Tibial nerve (tissue), 4 donors: ENCODE measurements around the gene LGR5. TPM values are rescaled to one million over a fixed set of nuclear protein-coding genes. Genes with fewer than 3 reads are reported as not detected.

Experiments
- DNase-seq, 2 donors: peaks; one replicate each; pipeline ENCODE4 v3.0.0-alpha.2; 2019; ENCODE audit warnings: low spot score in 2 of 2
- H3K27ac ChIP-seq, 4 donors: fragments of 200-600 bp; sonication (generic) in 3 of 4; one replicate each; pipeline ENCODE4 v1.5.1; 2017 to 2019; ENCODE audit warnings: mild to moderate bottlenecking in 1 of 4
- H3K27me3 ChIP-seq, 2 donors: fragments of 200-600 bp; sonication (generic) in 1 of 2; one replicate each; pipeline versions ENCODE4 v1.5.1 to v1.6.0; 2017 to 2019
- H3K36me3 ChIP-seq, 3 donors: fragments of 200-600 bp; sonication (generic); one replicate each; pipeline ENCODE4 v1.5.1; 2018 to 2019
- H3K4me1 ChIP-seq, 4 donors: fragments of 200-600 bp; sonication (generic) in 3 of 4; one replicate each; pipeline ENCODE4 v1.5.1; 2017 to 2019
- H3K4me3 ChIP-seq, 4 donors: fragments of 200-600 bp; sonication (generic) in 3 of 4; one replicate each; pipeline ENCODE4 v1.5.1; 2017 to 2019; ENCODE audit warnings: mild to moderate bottlenecking in 1 of 4, moderate library complexity in 1 of 4
- H3K9me3 ChIP-seq, 4 donors: fragments of 200-600 bp; sonication (generic) in 3 of 4; one replicate each; pipeline ENCODE4 v1.5.1; 2017 to 2019
- EP300 ChIP-seq, 2 donors: sonication (generic); formaldehyde crosslinking; IDR thresholded peaks; one replicate each; pipeline ENCODE4 v1.6.1; 2017; ENCODE audit warnings: antibody characterized with exemption in 2 of 2, mild to moderate bottlenecking in 1 of 2
- POLR2A ChIP-seq, 2 donors: fragments of 450-650 bp; IDR thresholded peaks; one replicate each; pipeline ENCODE4 v1.6.1; 2017; ENCODE audit warnings: antibody characterized with exemption in 2 of 2, mild to moderate bottlenecking in 2 of 2, moderate library complexity in 2 of 2
- WGBS, 2 donors: methylation state at CpG; one replicate each; pipeline ENCODE4 v1.1.5; 2018; 5-methylcytosine and 5-hydroxymethylcytosine counted together
- total RNA-seq, 4 donors: library from RNA; depleted of rRNA; stranded (reverse); fragments of >200 nt; gene quantifications; one replicate each; pipeline ENCODE4 v1.1.0, GENCODE V29; 2016
- TF ChIP-seq, protein P1 (sequence below), 5 experiments: fragments of 200-600 bp in 3 of 5; fragments of 450-650 bp in 2 of 5; sonication (generic) in 3 of 5; IDR thresholded peaks; one replicate each; pipeline ENCODE4 v1.5.1; 2016 to 2019; ENCODE audit warnings: antibody characterized with exemption in 5 of 5, mild to moderate bottlenecking in 3 of 5, moderate library complexity in 2 of 5

The LGR5 gene
- total RNA-seq, 4 donors from 2014 or later = 1.6 to 11.1 (median 7.7) TPM

DNA sequence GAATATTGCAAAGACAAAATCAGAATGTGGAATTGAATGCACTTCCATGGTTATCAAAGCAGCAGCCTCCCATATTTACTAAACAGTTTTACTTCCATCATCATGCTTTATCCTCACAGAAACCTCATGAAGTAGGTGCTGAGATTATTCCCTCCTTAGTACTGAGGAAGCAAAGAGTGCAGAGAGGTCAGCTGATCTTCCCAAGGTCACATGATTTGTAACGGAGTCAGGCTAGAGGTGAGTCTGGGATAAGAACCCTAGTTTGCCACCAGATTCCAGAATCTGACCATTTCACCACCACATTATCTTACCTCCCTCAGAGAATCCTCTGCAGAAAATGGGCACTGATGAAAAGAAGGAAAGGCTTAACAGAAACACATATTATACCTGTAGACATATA is 102.0 kb downstream of the LGR5 start:
- WGBS, 2 donors = 67 to 94% methylated on average over 1 of the region's 1 CpG
- Histone ChIP-seq H3K36me3 (no peaks in the 10 kb centered on the region), H3K9me3 (no peaks in the 10 kb centered on the region), H3K4me3 (no peak overlapping the region), H3K4me1 (no peaks in the 10 kb centered on the region), H3K27ac (no peak overlapping the region), H3K27me3 (no peaks in the 10 kb centered on the region)
- TF ChIP-seq EP300 (IDR thresholded peaks at IDR 0.05) = no peak
- TF ChIP-seq, protein P1, sequence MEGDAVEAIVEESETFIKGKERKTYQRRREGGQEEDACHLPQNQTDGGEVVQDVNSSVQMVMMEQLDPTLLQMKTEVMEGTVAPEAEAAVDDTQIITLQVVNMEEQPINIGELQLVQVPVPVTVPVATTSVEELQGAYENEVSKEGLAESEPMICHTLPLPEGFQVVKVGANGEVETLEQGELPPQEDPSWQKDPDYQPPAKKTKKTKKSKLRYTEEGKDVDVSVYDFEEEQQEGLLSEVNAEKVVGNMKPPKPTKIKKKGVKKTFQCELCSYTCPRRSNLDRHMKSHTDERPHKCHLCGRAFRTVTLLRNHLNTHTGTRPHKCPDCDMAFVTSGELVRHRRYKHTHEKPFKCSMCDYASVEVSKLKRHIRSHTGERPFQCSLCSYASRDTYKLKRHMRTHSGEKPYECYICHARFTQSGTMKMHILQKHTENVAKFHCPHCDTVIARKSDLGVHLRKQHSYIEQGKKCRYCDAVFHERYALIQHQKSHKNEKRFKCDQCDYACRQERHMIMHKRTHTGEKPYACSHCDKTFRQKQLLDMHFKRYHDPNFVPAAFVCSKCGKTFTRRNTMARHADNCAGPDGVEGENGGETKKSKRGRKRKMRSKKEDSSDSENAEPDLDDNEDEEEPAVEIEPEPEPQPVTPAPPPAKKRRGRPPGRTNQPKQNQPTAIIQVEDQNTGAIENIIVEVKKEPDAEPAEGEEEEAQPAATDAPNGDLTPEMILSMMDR (IDR thresholded peaks at IDR 0.05) = no peak
- TF ChIP-seq POLR2A (IDR thresholded peaks at IDR 0.05) = no peak
- DNase-seq = no peak

DNA sequence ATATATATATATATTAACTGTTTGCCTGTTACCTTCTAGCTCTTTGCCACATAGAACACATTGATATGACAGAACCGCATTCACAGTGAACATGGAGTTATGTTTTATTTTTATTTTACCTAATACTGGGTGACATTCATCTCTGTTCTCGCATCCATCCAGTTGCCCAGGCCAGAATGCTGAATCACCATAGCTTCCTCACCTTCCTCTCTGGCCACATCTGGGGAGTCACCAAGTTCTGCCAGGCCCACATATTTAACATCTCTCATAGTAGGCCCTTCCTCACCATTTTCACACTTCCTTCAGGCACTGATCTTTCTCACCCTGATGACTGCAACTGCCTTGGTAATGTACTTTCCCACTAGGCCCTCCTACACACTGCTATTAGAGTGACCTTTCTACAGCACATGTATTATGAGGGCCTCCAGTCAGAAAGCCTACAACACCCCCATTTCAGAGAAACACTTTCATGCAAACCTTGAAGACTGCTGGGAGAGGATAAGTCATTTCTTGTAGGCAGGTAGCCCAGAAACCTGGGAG is 106.8 kb downstream of the LGR5 start:
- Histone ChIP-seq H3K4me3 (no peak overlapping the region), H3K9me3 (no peaks in the 10 kb centered on the region), H3K36me3 (no peaks in the 10 kb centered on the region), H3K27me3 (no peaks in the 10 kb centered on the region), H3K27ac (no peak overlapping the region), H3K4me1 (no peaks in the 10 kb centered on the region)
- DNase-seq = no peak
- no peak for TF ChIP-seq POLR2A (IDR thresholded peaks at IDR 0.05)
- no peak for TF ChIP-seq EP300 (IDR thresholded peaks at IDR 0.05)
- TF ChIP-seq, protein P1 (IDR thresholded peaks at IDR 0.05) = no peak
- WGBS, 2 donors = 97 to 100% methylated on average over 2 of the region's 2 CpGs

- Histone ChIP-seq H3K36me3 (no peaks in the 10 kb centered on the region), H3K27me3 (no peaks in the 10 kb centered on the region), H3K27ac (no peak overlapping the region), H3K4me1 (no peaks in the 10 kb centered on the region), H3K4me3 (no peak overlapping the region), H3K9me3 (no peaks in the 10 kb centered on the region)
- no peak for DNase-seq
- TF ChIP-seq, protein P1 (IDR thresholded peaks at IDR 0.05) = no peak
- TF ChIP-seq POLR2A (IDR thresholded peaks at IDR 0.05) = no peak
- no peak for TF ChIP-seq EP300 (IDR thresholded peaks at IDR 0.05)
- WGBS, 2 donors = 51 to 58% methylated on average over 3 of the region's 3 CpGs
Observed at GRCh38 chr12:71548893-71549292, 109.3 kb downstream of the LGR5 start.

- Histone ChIP-seq H3K27ac (no peak overlapping the region), H3K4me3 (no peak overlapping the region), H3K27me3 (no peaks in the 10 kb centered on the region), H3K4me1 (no peaks in the 10 kb centered on the region), H3K9me3 (no peaks in the 10 kb centered on the region), H3K36me3 (no peaks in the 10 kb centered on the region)
- DNase-seq = no peak
- TF ChIP-seq, protein P1 (IDR thresholded peaks at IDR 0.05) = peak in 3 of 5 experiments; percentile 11 to 23 (median 12)
- no peak for TF ChIP-seq POLR2A (IDR thresholded peaks at IDR 0.05)
- TF ChIP-seq EP300 (IDR thresholded peaks at IDR 0.05) = no peak
- WGBS, 2 donors = 29% methylated on average over 3 of the region's 3 CpGs
Observed at GRCh38 chr12:71551529-71551928, 111.9 kb downstream of the LGR5 start.

DNA sequence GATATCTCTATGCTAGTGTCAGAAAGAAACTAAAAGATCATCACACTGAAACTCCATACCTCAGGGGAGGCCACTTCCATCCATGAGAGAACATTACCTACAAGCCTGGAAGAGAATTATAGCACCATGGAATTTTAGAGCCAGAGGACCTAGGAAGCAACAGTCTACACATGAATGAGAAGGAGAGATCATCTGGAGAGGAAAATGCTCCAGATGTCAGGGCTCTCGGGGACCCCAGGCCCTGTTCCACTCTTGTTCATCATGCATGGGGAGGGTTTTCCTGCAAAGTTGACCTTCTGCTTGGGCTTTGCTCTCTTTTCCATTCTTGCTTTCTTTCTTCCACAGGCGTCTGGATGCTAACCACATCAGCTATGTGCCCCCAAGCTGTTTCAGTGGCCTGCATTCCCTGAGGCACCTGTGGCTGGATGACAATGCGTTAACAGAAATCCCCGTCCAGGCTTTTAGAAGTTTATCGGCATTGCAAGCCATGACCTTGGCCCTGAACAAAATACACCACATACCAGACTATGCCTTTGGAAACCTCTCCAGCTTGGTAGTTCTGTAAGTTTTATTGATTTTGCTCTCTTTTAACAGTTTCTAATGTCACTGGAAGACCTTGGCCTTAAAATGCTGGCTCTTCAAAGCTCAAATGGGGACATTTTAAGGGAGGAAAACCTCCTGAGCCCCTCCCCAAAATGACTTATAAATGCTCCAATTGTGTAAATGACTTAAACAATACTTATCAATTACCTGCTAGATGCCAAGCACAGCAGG is 113.3 kb downstream of the LGR5 start:
- no peak overlapping the region for H3K27ac ChIP-seq
- no peaks in the 10 kb centered on the region for H3K27me3 ChIP-seq
- H3K9me3 ChIP-seq = no peaks in the 10 kb centered on the region
- TF ChIP-seq POLR2A (IDR thresholded peaks at IDR 0.05) (no peak), EP300 (IDR thresholded peaks at IDR 0.05) (no peak)
- TF ChIP-seq, protein P1 (IDR thresholded peaks at IDR 0.05) = no peak
- DNase-seq = no peak
- H3K4me1 ChIP-seq = no peaks in the 10 kb centered on the region
- WGBS, 2 donors = 76 to 80% methylated on average over 5 of the region's 5 CpGs
- no peaks in the 10 kb centered on the region for H3K36me3 ChIP-seq
- no peak overlapping the region for H3K4me3 ChIP-seq
